ENCODE measurements around the gene NKD2. TPM values are rescaled to one million over a fixed set of nuclear protein-coding genes. Genes with fewer than 3 reads are reported as not detected.
A peak's percentile ranks its signal among the peaks of the same experiment; 100 is the strongest.

The NKD2 gene
- total and polyA plus RNA-seq, 11 donors = 0.56 to 6.6 (median 2.3) TPM

DNA sequence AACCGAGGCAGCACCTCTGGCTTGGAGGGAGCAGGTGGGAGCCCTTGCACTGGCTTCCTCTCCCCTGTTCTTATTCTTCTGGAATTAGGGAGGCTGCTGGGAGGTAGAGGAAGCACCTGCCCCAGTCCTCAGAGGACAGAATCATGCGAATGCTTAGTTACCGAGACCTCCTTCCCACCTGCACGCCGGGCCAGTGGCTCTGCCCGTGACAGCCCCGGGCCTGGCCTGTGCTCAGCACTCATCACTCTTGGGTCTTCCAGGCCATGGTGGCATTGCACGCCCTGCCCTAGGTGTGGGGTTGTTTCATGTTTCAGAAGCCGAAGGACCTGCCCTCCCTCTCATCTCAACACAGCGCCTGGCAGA is 45.3 kb upstream of the NKD2 start:
- DNase-seq = peak in 1 of 5 donors; percentile 17
- WGBS, 4 donors = 65 to 75% (median 68%) methylated on average over 7 to 10 of the region's 10 CpGs
- Histone ChIP-seq H3K27ac (peak overlapping the region in 5 of 12 donors; percentile 13 to 59 (median 40)), H3K9me3 (no peaks in the 10 kb centered on the region), H3K4me1 (peaks cover 0 to 33% (median 6%) of the 10 kb centered on the region in 12 donors), H3K4me3 (no peak overlapping the region), H3K27me3 (peaks cover 0 to 16% (median 0%) of the 10 kb centered on the region in 9 donors), H3K36me3 (no peaks in the 10 kb centered on the region)
- ATAC-seq = no peak
- intact Hi-C loops (cut with DNase I) = no loop called here
- TF ChIP-seq CTCF (IDR thresholded peaks at IDR 0.05) = no peak
- TF ChIP-seq POLR2A (IDR thresholded peaks at IDR 0.05) = no peak

DNA sequence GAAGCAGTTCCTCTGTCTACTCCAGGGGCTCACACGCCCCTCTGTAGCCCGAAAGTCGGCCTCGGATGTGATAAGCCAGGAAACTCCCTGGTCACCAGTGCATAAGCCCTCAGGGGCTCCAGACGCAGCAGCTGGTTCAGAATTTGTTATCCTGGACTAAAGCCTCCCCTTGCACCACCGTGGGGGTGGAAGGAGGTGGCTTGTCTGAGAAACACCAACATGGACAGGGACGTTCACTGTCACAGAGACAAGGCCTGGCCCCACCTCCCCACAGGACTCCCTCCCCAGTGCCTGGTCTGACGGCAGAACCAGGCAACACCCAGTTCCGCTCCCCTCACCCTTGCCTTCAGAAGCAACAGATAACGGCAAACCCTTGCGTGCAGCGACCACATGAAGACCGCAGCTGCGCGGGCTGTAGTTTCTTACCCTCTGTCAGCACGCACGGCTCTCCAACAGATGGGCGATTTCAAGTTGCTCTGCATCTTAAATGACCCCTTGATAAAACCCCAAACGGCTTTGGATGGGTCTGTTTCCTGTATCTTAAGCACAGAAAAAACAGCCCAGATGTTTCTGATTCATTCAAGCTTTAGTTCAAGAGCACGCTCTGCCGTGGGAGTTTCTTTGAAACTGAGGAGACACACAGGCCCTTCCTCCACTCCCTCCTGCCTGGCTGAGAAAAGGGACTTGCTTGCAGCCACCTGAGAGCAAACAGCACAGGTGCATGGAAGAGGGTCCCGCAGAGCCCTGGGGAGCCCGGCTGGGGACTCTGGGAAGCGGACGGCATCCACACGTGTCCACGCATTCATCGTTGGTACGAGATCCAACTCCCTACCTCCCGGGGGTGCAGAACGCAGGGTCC is 44.7 kb upstream of the NKD2 start:
- peak overlapping the region in 2 of 12 donors; percentile 4 for H3K4me3 ChIP-seq
- intact Hi-C loops (cut with DNase I) = no loop called here
- ATAC-seq = peak in 3 of 4 donors; percentile 71 to 75 (median 71)
- peaks cover 0 to 19% (median 4%) of the 10 kb centered on the region in 9 donors for H3K27me3 ChIP-seq
- DNase-seq = peak; percentile 54 to 82 (median 74)
- H3K9me3 ChIP-seq = no peaks in the 10 kb centered on the region
- WGBS, 4 donors = 60 to 64% (median 63%) methylated on average over 29 to 31 of the region's 31 CpGs
- H3K4me1 ChIP-seq = peaks cover 0 to 37% (median 7%) of the 10 kb centered on the region in 12 donors
- H3K36me3 ChIP-seq = no peaks in the 10 kb centered on the region
- H3K27ac ChIP-seq = peak overlapping the region in 6 of 12 donors; percentile 2 to 59 (median 31)
- TF ChIP-seq POLR2A (IDR thresholded peaks at IDR 0.05) (no peak), CTCF (IDR thresholded peaks at IDR 0.05) (no peak)

DNA sequence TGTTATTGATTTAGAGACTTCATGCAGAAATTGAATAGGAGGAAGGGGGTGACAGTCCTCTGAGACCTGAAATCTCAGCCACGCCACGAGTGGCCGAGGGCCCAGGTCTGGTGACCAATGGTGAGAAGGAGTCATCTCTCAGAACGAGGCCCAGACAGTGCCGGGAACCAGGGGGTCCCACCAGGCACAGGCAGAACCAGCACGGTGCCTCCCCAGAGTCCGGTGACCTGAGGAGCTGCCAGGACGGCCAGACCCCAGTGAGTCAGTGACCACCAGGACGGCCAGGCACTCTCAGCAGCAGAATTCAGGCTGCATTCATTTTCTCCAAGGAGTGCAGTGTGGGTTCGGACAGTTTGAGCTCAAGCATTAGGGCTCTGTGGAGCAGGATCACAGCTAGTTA is 43.8 kb upstream of the NKD2 start:
- Histone ChIP-seq H3K27me3 (peaks cover 0 to 19% (median 4%) of the 10 kb centered on the region in 9 donors), H3K36me3 (no peaks in the 10 kb centered on the region), H3K4me3 (no peak overlapping the region), H3K9me3 (no peaks in the 10 kb centered on the region), H3K4me1 (peaks cover 0 to 37% (median 7%) of the 10 kb centered on the region in 12 donors), H3K27ac (no peak overlapping the region)
- peak in 2 of 5 donors; percentile 31 to 59 for DNase-seq
- ATAC-seq = no peak
- TF ChIP-seq CTCF (IDR thresholded peaks at IDR 0.05) = no peak
- no peak for TF ChIP-seq POLR2A (IDR thresholded peaks at IDR 0.05)
- intact Hi-C loops (cut with DNase I) = no loop called here
- WGBS, 4 donors = 69 to 84% (median 78%) methylated on average over 8 to 10 of the region's 10 CpGs

- DNase-seq (peak in 1 of 5 donors; percentile 20), ATAC-seq (no peak)
- intact Hi-C loops (cut with DNase I) = no loop called here
- no peaks in the 10 kb centered on the region for H3K9me3 ChIP-seq
- no peak for TF ChIP-seq POLR2A (IDR thresholded peaks at IDR 0.05)
- TF ChIP-seq CTCF (IDR thresholded peaks at IDR 0.05) = no peak
- 82 to 85% (median 84%) methylated on average over 32 of the region's 32 CpGs for WGBS, 4 donors
- peaks cover 0 to 35% (median 4%) of the 10 kb centered on the region in 12 donors for H3K4me1 ChIP-seq
- no peak overlapping the region for H3K27ac ChIP-seq
- H3K27me3 ChIP-seq = peaks cover 0 to 19% (median 4%) of the 10 kb centered on the region in 9 donors
- no peak overlapping the region for H3K4me3 ChIP-seq
- no peaks in the 10 kb centered on the region for H3K36me3 ChIP-seq
These were observed 42.8 kb upstream of the NKD2 start for GRCh38 chr5:965604-966344.
